ENCODE results near the gene IMMP2L. TPM values are rescaled to one million over a fixed set of nuclear protein-coding genes. Genes with fewer than 3 reads are reported as not detected.

IMMP2L gene
- total RNA-seq, 1 donor from 2014 or later: 11.2 TPM

- no peak overlapping the region for H3K4me3 Mint-ChIP-seq (ENCODE audit: unreplicated experiment)
- peaks cover 11% of the 10 kb centered on the region for H3K4me1 Mint-ChIP-seq (ENCODE audit: unreplicated experiment)
- no peak overlapping the region for H3K27ac Mint-ChIP-seq (ENCODE audit: unreplicated experiment)
- H3K9me3 Mint-ChIP-seq (ENCODE audit: unreplicated experiment): no peaks in the 10 kb centered on the region
- no peaks in the 10 kb centered on the region for H3K36me3 Mint-ChIP-seq (ENCODE audit: low read depth, unreplicated experiment)
- peaks cover 2% of the 10 kb centered on the region for H3K27me3 Mint-ChIP-seq (ENCODE audit: unreplicated experiment)
- no peak for TF ChIP-seq CTCF (IDR thresholded peaks at IDR 0.05; ENCODE audit: unreplicated experiment)
- DNase-seq (ENCODE audit: low spot score): no peak
Measured at GRCh38 chr7:110766864-110767263, 795.4 kb downstream of the IMMP2L start.

- no peaks in the 10 kb centered on the region for H3K27me3 Mint-ChIP-seq (ENCODE audit: unreplicated experiment)
- no peak for DNase-seq (ENCODE audit: low spot score)
- TF ChIP-seq CTCF (IDR thresholded peaks at IDR 0.05; ENCODE audit: unreplicated experiment): no peak
- no peaks in the 10 kb centered on the region for H3K9me3 Mint-ChIP-seq (ENCODE audit: unreplicated experiment)
- peaks cover 11% of the 10 kb centered on the region for H3K4me1 Mint-ChIP-seq (ENCODE audit: unreplicated experiment)
- no peak overlapping the region for H3K4me3 Mint-ChIP-seq (ENCODE audit: unreplicated experiment)
- no peaks in the 10 kb centered on the region for H3K36me3 Mint-ChIP-seq (ENCODE audit: low read depth, unreplicated experiment)
- no peak overlapping the region for H3K27ac Mint-ChIP-seq (ENCODE audit: unreplicated experiment)
Measured at GRCh38 chr7:110764852-110765251, 797.4 kb downstream of the IMMP2L start.

- Mint-ChIP-seq H3K4me1 (ENCODE audit: unreplicated experiment) (peaks cover 4% of the 10 kb centered on the region), H3K36me3 (ENCODE audit: low read depth, unreplicated experiment) (no peaks in the 10 kb centered on the region), H3K27me3 (ENCODE audit: unreplicated experiment) (no peaks in the 10 kb centered on the region), H3K9me3 (ENCODE audit: unreplicated experiment) (no peaks in the 10 kb centered on the region), H3K4me3 (ENCODE audit: unreplicated experiment) (no peak overlapping the region), H3K27ac (ENCODE audit: unreplicated experiment) (no peak overlapping the region)
- no peak for TF ChIP-seq CTCF (IDR thresholded peaks at IDR 0.05; ENCODE audit: unreplicated experiment)
- DNase-seq (ENCODE audit: low spot score): no peak
Measured at GRCh38 chr7:110762546-110763225, 799.6 kb downstream of the IMMP2L start.

GRCh38 chr7:110760341-110760740, 802.0 kb downstream of the IMMP2L start:
- Mint-ChIP-seq H3K9me3 (ENCODE audit: unreplicated experiment) (no peaks in the 10 kb centered on the region), H3K4me3 (ENCODE audit: unreplicated experiment) (no peak overlapping the region), H3K36me3 (ENCODE audit: low read depth, unreplicated experiment) (no peaks in the 10 kb centered on the region), H3K4me1 (ENCODE audit: unreplicated experiment) (peaks cover 2% of the 10 kb centered on the region), H3K27me3 (ENCODE audit: unreplicated experiment) (no peaks in the 10 kb centered on the region), H3K27ac (ENCODE audit: unreplicated experiment) (no peak overlapping the region)
- DNase-seq (ENCODE audit: low spot score): no peak
- no peak for TF ChIP-seq CTCF (IDR thresholded peaks at IDR 0.05; ENCODE audit: unreplicated experiment)

- no peak for TF ChIP-seq CTCF (IDR thresholded peaks at IDR 0.05; ENCODE audit: unreplicated experiment)
- H3K36me3 Mint-ChIP-seq (ENCODE audit: low read depth, unreplicated experiment): no peaks in the 10 kb centered on the region
- no peaks in the 10 kb centered on the region for H3K27me3 Mint-ChIP-seq (ENCODE audit: unreplicated experiment)
- H3K4me1 Mint-ChIP-seq (ENCODE audit: unreplicated experiment): peaks cover 2% of the 10 kb centered on the region
- no peaks in the 10 kb centered on the region for H3K9me3 Mint-ChIP-seq (ENCODE audit: unreplicated experiment)
- no peak overlapping the region for H3K27ac Mint-ChIP-seq (ENCODE audit: unreplicated experiment)
- no peak for DNase-seq (ENCODE audit: low spot score)
- no peak overlapping the region for H3K4me3 Mint-ChIP-seq (ENCODE audit: unreplicated experiment)
Measured at GRCh38 chr7:110759069-110759468, 803.2 kb downstream of the IMMP2L start.
